Measurements from ENCODE around the gene HERC5. TPM values are rescaled to one million over a fixed set of nuclear protein-coding genes. Genes with fewer than 3 reads are reported as not detected.

HERC5 gene
- total RNA-seq, 4 donors from 2014 or later: 2.1 to 9.2 (median 6.5) TPM

- no peaks in the 10 kb centered on the region for H3K36me3 ChIP-seq
- no peaks in the 10 kb centered on the region for H3K9me3 ChIP-seq
- peaks cover 0 to 27% (median 11%) of the 10 kb centered on the region in 4 donors for H3K4me1 ChIP-seq
- no peak for DNase-seq (ENCODE audit: low spot score in 2 of 2)
- no peaks in the 10 kb centered on the region for H3K27me3 ChIP-seq
- WGBS, 2 donors: 74 to 77% methylated on average over 3 of the region's 3 CpGs
- H3K27ac ChIP-seq: no peak overlapping the region
- no peak overlapping the region for H3K4me3 ChIP-seq
- TF ChIP-seq CTCF (IDR thresholded peaks at IDR 0.05) (peak in 1 of 5 experiments; percentile 22), EP300 (IDR thresholded peaks at IDR 0.05) (no peak)
These were observed 71.9 kb downstream of the HERC5 start for GRCh38 chr4:88528861-88529260.

GRCh38 chr4:88531549-88531948, 74.6 kb downstream of the HERC5 start:
- no peak for DNase-seq (ENCODE audit: low spot score in 2 of 2)
- H3K9me3 ChIP-seq: no peaks in the 10 kb centered on the region

GRCh38 chr4:88533088-88533790, 76.3 kb downstream of the HERC5 start:
- WGBS, 2 donors: 77 to 83% methylated on average over 6 of the region's 6 CpGs
- no peak for DNase-seq (ENCODE audit: low spot score in 2 of 2)
- Histone ChIP-seq H3K4me3 (no peak overlapping the region), H3K4me1 (no peaks in the 10 kb centered on the region), H3K27me3 (no peaks in the 10 kb centered on the region), H3K27ac (no peak overlapping the region), H3K36me3 (no peaks in the 10 kb centered on the region), H3K9me3 (no peaks in the 10 kb centered on the region)
- TF ChIP-seq POLR2A (IDR thresholded peaks at IDR 0.05): no peak
- TF ChIP-seq EP300 (IDR thresholded peaks at IDR 0.05): no peak
- no peak for TF ChIP-seq CTCF (IDR thresholded peaks at IDR 0.05)

More at GRCh38 chr4:88531549-88531948, 74.6 kb downstream of the HERC5 start:
- Histone ChIP-seq H3K4me1 (peaks cover 0 to 2% (median under 1%) of the 10 kb centered on the region in 4 donors), H3K27me3 (no peaks in the 10 kb centered on the region), H3K27ac (no peak overlapping the region), H3K36me3 (no peaks in the 10 kb centered on the region), H3K4me3 (no peak overlapping the region)
- no peak for TF ChIP-seq EP300 (IDR thresholded peaks at IDR 0.05)
- TF ChIP-seq CTCF (IDR thresholded peaks at IDR 0.05): no peak
- TF ChIP-seq POLR2A (IDR thresholded peaks at IDR 0.05): no peak
- WGBS, 2 donors: 63 to 68% methylated on average over 3 of the region's 3 CpGs

- no peaks in the 10 kb centered on the region for H3K36me3 ChIP-seq
- H3K9me3 ChIP-seq: no peaks in the 10 kb centered on the region
- H3K4me3 ChIP-seq: no peak overlapping the region
- 41 to 51% methylated on average over 4 of the region's 4 CpGs for WGBS, 2 donors
- H3K27ac ChIP-seq: peak overlapping the region in 1 of 4 donors; percentile 22
- no peaks in the 10 kb centered on the region for H3K4me1 ChIP-seq
- no peak for DNase-seq (ENCODE audit: low spot score in 2 of 2)
- TF ChIP-seq EP300 (IDR thresholded peaks at IDR 0.05) (no peak), POLR2A (IDR thresholded peaks at IDR 0.05) (no peak)
- no peaks in the 10 kb centered on the region for H3K27me3 ChIP-seq
These were observed 77.2 kb downstream of the HERC5 start for GRCh38 chr4:88533937-88534750.

- DNase-seq (ENCODE audit: low spot score in 2 of 2): no peak
- Histone ChIP-seq H3K27ac (no peak overlapping the region), H3K4me3 (no peak overlapping the region), H3K27me3 (no peaks in the 10 kb centered on the region), H3K9me3 (no peaks in the 10 kb centered on the region), H3K36me3 (no peaks in the 10 kb centered on the region), H3K4me1 (no peaks in the 10 kb centered on the region)
- 83 to 91% methylated on average over 2 of the region's 2 CpGs for WGBS, 2 donors
- TF ChIP-seq POLR2A (IDR thresholded peaks at IDR 0.05) (no peak), CTCF (IDR thresholded peaks at IDR 0.05) (no peak), EP300 (IDR thresholded peaks at IDR 0.05) (no peak)
These were observed 78.3 kb downstream of the HERC5 start for GRCh38 chr4:88535090-88535755.
